Measurements from ENCODE around the gene PPP1R10.

The PPP1R10 gene

DNA sequence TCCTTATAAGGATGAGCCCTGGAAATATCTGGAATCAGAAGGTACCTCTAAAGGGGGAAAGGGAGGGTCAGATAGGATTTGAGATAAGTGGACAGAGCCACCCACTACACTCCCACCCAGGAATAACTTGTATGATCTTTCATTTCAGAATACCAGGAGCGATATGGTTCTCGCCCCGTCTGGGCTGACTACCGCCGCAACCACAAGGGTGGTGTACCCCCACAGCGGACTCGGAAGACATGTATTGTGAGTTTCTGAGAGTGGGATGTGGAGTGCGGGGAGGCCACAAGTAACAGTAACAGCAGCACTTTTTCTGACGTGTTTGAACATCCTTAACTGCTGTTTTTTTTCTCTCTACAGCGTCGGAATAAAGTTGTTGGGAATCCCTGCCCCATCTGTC, 2.5 kb upstream of the PPP1R10 start:
- no peak for DNase-seq (ENCODE audit: low spot score)

DNA sequence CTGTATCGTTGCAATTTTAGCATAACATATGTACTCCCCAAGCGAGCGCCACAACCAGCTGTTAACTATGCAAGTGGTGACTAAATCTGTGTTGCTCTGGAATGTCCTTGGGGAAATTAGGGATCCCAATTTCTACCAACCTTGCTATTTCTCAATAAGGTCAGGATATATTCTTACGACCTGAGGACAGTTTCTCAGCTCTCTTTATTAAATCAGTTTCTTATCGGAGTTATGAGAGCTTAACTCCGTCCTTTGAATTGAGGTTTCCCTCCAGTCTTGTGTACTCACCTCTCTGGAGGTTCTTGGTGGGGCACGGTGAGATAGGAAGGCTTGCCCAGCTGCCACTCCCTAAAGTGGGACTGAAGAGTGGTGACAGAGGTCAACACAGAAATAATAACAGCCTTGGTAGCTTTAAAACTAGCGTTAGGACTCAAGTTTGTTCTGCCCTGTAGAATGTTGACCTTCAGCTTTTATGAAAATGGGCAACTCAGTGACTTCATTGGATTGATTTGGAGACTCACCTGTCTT, 1.3 kb upstream of the PPP1R10 start:
- peak; percentile 53 for DNase-seq (ENCODE audit: low spot score)

DNA sequence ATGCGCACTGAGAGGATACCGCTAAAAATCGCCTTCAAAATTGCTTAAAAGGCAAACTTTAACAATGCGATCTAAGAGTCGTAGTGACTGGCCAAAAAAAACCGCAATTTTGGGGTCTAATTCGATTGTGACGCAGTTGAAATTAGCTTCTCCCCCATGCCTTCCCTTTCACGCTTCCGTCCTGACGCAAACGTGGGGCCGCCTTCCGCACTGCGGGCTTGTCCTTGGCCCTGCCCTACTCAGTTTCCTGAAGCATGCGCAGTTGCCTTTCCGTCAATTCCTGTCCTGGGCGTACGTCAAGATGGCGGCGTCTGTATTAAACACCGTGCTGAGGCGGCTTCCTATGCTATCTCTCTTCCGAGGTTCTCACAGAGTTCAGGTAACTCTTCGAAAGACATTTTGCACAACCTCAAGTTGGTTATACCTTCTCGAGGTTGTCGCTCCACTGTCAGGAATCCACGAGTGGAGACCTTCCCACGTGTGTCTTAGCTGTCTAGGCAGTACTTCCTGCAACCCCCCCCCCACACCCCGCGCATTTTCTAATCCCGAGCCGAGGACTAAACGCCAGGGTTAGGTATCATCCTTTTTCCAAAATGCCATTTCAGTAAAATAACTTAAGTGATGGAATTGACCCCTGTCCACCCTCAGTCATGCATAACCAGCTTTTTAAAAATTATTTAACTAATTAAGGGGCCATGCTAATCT, 674 bp upstream of the PPP1R10 start, which contains the start of gene MRPS18B:
MRPS18B (plus strand) TSS at position 276 of the 705 bp plus-strand sequence; CDS start at position 302, 26 bp downstream.
- DNase-seq (ENCODE audit: low spot score): peak; percentile 98

DNA sequence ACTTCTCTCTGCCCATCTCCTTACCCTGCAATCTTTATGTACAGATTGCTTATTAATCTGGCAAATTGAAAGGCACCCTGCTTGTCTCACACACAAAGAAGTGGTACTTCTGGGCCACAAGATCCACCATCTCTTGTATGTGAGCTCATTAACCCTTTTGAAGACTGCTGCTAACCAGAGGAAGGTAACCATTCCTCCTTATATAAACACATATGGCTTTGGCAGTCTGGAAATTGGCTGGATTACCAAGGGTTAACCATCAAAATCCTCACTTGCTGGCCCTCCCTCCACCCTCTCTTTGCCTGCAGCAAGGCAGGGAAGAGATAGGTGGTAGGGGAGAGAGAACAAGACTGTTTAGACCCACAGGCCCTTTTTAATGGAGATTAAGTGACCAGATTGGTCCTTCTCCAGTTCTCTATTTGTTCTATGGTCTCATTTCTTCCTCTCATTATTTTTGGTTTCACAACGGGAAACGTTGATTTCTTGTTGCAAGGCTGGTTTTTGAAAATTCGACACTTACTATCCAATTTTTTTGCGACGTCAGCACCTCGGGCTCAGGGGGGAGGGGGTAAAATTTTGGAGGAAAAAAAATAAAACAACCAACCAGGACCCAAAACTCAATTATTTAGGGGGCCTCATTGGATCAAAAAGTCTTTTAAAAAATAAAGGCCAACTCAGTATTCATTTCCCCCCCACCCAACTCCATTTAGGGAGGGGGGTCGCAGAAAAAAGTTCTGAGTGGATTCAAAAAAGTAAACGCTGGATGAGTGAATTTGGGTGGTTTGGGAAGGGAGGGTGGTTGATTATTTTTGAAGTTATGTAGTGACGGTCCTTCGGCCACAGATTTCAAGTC, 859 bp downstream of the PPP1R10 start:
- peak; percentile 84 for DNase-seq (ENCODE audit: low spot score)

DNA sequence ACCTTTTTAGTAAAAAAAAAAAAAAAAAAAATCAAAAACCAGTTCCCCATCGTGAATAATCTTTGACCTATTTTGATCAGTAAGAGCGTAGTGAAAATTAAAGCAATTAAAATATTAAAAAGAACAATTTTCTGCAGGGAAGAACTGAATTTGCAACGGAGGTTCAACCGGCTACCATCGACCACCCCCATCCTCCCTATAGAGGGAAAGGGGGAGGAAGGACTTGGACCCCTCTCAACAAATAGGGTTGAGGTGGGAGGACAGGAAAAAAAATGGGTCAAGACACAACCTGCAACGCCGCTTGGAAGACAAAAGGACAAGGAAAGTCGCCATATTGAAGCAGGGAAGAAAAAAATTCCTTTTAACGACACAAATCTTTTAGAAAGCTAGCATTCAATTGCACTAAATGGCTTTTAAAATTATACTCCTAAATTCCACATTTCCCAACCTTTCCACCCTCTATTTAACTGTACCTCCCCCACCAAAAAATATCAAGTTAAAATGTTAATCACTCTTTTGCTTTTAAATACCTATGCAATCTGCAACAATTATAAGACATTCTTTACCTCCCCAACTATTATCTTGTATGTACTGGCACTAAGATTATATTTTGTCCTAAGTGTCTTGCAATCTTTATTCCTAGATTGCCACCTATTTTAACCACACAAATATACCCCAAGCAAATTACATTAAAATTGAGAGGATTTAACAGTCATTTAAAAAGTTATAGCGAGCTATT, 1.7 kb downstream of the PPP1R10 start:
- DNase-seq (ENCODE audit: low spot score): peak; percentile 84

DNA sequence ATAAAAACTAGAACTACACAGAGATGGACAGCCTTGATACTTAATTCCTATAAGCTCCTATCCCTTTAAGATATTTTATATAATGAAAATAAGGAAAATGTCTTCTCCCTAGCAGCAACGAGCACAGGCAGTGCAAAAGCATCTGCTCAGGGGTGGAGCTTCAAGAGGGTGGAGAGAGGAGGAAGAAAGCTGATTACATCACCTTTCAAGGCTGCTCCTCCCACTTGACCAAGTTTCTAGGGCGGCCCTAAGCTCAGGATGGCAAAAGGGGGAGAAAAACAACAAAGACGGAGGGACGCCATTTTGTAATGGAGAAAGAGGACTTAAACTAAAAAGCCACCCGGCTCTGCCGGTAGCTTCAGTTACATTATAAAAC, 2.2 kb downstream of the PPP1R10 start:
- DNase-seq (ENCODE audit: low spot score): peak; percentile 98

DNA sequence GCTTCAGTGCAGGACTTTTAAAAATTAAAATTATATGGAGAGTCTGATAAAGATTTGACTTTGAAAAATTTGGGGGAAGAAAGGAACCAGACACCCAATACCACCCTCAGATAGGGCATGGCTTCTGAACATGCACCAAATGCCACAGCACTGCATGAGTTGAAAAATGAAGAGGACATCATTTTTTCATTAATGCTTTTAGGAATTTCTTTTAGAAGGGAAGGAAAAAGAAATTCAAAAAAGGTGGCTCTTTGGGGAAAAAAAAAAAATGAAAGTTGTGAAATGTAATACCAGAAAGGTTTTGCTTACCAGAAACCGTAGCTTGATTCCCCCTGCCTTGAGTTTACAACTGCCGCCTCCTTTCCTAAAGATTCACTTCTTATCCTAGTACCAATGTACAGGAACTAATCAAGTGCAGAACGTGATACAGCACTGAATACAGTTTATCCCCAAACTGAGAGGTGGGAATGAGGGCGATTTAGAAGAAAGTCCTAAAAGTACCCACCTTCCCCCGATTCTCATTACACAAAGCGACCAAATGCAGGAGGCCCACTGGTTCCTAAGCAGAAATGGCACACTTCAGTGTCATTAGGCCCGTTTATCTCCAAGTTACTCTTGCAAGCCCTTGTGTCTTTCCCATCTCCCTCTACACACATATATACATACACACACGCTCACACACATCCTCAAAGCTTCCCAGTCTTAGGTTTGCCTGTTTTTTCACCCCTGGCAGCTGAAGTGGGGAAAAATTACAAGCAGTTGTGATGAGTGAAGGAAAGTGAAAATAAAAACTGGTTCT, 2.8 kb downstream of the PPP1R10 start:
- no peak for DNase-seq (ENCODE audit: low spot score)

DNA sequence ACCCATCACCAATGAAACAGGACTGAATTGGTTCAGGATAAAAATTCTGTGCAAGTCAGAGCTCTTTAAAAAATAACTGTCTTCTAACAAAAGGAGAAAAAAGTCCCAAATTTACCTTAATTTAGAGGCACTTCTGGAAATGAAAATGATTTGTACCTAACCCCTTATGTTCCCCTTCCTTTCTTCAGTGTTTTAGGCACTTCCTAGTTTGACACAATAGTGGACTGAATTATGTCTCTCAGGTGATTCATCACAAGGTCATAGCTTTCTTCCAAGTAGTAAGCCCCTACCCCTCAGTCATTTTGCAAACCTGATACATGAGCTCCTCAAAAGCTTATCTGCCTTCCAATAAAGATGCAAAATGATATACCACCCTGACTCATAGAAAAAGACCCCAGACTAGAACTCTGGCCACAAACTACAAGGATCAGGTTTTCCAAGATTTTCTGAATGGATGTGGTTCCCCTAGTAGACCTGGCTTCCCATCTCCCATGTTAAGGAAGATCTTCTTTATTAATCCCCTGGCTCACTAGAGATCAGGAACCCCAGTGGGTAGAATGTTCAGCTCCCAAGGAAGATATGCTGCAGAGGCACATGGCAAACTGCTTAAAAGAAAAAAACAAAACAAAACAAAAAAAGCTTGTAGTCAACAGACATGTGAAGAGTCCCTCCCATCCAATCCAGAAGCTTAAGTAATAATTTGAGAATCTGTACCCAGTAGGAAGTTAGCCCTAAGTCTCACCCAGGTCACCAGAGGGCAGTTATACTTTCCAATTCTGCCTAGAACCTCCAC, 3.6 kb downstream of the PPP1R10 start:
- DNase-seq (ENCODE audit: low spot score): no peak

DNA sequence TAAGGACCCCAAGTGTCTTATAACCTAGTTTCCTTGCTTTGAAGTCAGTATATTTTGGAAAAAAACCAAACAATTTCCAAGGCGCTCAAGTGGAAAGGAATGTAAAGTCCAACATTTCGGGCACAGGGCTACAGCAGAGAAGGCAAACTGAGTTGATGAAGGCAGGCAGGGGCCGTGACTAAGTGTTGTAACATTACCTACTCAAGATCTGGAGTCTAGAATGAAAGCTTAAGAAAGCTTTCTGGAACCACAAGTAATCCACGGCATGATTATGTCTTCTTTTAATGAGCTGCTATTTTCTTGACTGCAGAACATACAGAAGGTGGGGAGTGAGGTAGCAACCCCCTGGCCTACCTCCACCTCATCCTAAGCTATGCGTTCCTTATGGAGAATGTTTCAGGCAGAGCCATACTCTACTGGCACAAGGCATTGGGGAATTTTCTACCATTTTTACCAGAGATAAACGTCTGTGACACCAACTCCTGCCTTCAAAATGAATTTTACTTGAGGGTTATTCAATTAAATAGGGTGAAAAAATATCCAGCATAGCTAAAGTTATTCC, 4.3 kb downstream of the PPP1R10 start:
- no peak for DNase-seq (ENCODE audit: low spot score)

DNA sequence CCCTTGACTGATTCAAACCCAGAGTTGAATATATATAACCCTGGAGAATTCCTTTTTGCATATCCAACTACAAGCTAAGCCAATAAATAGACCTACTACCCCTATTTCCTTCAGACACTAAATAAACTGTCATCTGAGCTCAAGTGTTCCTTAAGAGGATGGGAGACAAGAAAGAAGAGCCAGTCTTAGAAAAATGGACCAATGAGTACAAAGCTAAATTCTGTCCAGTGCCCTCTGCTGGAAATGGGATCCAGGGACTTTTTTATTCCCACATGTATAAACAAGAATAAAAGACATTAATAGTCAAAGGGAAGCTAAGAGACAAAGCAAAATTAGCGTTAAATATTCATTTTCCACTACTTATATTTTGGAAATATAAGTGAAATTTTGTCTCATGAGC, 4.8 kb downstream of the PPP1R10 start:
- DNase-seq (ENCODE audit: low spot score): no peak

DNA sequence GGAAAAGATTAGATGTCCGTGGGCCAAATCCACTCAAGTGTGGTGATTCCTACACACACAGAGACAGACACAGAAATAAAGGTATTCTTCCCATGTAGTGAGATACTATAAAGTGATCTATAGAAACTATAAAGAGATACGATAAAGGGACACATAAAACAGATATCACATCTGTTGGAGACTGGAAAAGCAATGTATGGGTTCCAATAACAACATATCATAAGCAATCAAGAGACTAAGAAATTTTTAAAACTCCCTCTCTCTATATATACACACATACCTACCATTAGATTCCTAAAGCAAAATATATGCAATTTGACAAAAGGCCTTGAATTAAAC, 5.2 kb downstream of the PPP1R10 start:
- no peak for DNase-seq (ENCODE audit: low spot score)

DNA sequence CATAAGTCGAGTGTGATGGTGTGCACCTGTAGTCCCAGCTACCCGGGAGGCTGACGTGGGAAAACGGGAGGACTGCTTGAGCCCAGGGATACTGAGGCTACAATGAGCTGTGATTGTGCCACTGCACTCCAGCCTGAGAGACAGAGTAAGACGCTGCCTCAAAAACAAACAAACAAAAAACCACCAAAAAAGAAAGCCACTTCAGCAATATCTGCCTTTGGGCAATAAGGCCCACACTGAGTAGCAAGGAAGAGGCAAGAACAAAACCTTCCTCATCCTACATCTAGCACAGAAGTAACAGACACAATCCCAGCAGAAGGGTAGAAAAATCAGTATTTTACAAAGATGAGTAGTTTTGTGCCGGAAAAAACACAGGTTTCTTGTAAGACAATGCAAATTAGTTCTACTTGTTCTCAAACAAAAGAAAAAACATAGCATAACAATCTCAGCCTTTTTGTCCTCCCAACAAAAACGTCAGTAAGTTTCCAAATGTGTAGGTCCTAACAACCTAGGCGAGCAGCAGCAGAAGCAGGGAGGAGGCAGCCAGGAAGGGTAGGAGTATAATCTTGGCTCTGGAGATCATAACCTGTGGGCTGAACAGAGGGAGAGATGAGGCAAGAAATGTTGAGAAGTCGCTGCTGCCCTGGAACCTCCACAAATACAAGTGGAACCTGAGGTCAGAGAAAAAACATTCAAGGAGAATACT, 5.7 kb downstream of the PPP1R10 start:
- DNase-seq (ENCODE audit: low spot score): no peak

DNA sequence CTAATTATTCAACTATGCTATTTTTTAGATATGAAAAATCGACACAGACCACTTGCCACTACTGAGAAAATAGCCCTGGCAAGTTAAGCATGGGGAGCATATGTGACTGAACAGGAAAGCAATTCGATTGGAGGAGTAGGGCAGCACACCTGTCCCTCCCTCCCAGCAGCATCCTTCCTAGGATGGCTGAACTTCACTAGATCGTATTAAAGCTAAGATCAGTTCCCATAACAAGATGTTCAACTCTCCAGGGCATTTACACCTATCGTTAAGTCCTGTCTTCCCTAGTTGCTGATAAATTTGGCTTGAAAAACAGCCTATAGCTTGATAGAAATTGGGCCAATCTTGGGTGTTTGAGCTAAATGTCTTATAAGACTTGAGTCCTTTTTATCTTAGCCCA, 7.0 kb downstream of the PPP1R10 start:
- DNase-seq (ENCODE audit: low spot score): no peak

DNA sequence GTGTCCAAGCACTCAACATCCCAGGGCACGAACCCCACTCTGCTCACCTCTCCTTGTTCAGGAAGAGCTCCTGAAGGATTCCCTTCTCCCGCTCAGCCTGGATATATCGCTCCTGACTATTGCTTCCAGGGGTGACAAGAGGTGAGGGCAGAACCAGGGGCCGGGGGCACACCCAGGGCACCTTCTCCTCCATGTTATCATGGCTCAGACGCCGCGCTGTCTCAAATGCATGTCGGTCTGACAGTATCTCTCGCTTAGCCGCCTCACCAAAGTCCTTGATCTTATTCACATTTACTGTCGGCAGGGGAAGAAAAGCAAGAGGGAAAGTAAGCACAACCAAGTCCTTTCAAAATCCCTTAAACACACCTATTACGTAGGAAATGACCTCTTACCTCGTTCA, 13.1 kb downstream of the PPP1R10 start:
- no peak for DNase-seq (ENCODE audit: low spot score)

DNA sequence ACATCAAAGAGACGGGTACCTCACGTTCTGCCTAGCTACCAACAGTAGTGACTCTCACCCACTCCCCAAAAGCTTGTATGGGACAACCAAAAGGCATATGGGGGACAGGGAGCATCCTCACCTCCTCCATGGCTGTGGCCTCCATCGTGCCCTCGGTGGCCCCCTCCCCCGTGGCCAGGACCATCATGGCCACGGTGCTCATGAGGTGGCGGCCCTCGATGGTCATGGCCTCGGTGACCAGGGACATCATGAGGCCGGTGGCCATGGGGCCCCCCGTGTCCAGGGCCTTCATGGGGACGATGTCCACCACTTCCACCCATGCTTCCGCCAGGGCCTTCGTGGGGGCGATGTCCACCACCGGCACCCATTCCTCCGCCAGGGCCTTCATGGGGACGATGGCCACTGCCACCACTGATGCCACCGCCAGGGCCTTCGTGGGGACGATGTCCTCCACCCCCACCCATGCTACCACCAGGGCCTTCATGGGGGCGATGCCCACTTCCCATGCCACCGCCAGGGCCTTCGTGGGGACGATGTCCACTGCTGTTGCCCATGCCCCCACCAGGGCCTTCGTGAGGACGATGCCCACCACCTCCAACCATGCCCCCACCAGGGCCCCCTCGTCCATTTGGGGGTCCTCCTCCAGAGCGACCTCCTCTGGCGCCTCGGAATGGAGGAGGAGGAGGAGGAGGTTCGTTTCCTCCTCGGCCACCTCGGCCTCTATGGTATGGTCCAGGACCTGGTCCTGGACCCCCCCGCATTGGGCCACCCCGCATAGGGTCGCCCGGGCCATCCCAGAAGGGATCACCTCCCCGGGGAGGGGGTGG, 15.0 kb downstream of the PPP1R10 start:
- no peak for DNase-seq (ENCODE audit: low spot score)

DNA sequence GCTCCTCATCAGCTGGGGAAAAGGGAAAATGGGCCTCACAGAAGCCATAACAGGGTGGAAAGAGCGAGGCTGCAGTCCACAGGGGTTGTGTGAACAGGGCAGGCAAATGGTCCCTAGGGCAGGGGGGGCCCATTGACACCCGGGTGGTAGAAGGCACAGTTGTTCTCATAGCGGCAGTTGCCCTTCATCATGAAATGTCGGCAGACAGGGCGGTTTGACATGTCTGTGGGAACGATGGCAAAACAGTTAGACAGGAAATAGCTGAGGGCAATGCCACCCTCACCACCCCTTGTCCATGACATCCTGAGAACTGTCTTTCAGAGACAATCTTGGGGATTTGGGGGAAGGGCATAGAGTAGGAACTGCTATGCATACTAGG, 15.6 kb downstream of the PPP1R10 start:
- no peak for DNase-seq (ENCODE audit: low spot score)

DNA sequence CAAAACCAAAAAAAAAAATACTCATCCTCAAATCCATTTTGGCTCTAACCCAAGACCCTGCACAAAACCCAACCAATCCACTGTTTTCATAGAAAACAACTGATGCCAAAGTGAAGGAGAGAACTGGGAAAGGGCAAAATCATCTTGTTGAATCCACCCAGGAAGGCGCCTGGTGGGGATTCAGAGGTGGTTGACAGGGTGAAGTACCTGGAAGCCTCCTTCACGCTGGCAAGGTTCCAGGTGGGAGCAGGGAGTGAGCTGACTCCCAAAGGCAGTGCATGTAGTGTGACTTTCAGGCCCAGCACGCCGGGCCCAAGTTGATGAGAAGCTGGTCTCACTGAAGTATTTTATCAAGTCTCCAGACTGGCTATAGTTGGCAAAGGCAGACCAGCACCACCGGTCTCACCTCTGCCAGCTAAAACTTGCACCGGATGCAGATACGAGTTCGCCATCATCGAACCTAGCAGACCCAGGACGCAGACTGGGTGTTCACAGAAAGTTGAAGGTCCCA, 16.5 kb downstream of the PPP1R10 start:
- no peak for DNase-seq (ENCODE audit: low spot score)

DNA sequence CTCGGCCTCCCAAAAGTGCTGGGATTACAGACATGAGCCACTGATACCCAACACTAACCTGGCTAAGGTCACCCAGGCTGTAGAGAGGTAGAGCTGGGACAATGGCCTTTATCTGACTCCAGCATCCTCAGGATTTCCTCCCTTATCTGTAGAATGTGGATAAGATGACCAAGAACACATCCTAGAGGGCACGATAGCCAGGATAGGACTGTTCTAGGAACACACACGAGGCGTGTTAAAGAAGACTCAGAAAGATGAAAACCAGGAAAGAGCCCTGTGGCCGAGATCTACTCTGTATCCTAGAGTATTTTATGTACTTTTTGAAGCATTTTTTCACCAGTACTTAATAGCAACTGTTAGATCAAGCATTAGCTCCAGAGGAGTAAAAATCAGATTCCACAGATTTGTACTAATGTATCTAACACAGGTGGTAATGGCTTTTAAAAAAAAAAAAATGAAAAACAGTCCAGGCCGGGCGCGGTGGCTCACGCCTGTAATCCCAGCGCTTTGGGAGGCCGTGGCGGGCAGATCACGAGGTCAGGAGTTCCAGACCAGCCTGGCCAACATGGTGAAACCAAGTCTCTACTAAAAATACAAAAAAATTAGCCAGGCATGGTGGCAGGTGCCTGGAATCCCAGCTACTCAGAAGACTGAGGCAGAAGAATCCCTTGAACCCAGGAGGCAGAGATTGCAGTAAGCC, 17.3 kb downstream of the PPP1R10 start:
- no peak for DNase-seq (ENCODE audit: low spot score)

Measured in NAMALWA (cell line).